MCF 10A (cell line): ENCODE measurements around the gene STN1. TPM values are rescaled to one million over a fixed set of nuclear protein-coding genes. Genes with fewer than 3 reads are reported as not detected.

Experiments used
- BruUV-seq: library from RNA; stranded (reverse); fragments of 400-500 nt; replicated peaks from 2 replicates; lab custom pipeline; 2021; lab: Mats Ljungman, UMichigan
- CTCF ChIA-PET: fragments of 300-600 bp; sonication (Branson Sonifier 250); formaldehyde crosslinking; extraction: SDS; loops from one replicate; lab custom pipeline; 2021; ENCODE audit warnings: antibody characterized with exemption, inconsistent platforms; lab: Yijun Ruan, JAX
- POLR2A ChIA-PET: fragments of 300-600, 350-650 bp; sonication (Branson Sonifier 250); formaldehyde crosslinking; extraction: SDS; loops from one replicate; lab custom pipeline; 2020; ENCODE audit warnings: antibody characterized with exemption, inconsistent platforms; lab: Yijun Ruan, JAX
- DNase-seq: peaks from one replicate; pipeline ENCODE4 v3.0.0-alpha.2; 2018; ENCODE audit not compliant: unreplicated experiment
- H3K27ac Mint-ChIP-seq: one replicate; pipeline ENCODE4 v1.8.0; 2022; ENCODE audit warnings: mild to moderate bottlenecking, low read depth, mixed read lengths; ENCODE audit not compliant: unreplicated experiment
- H3K27me3 Mint-ChIP-seq: one replicate; pipeline ENCODE4 v1.8.0; 2022; ENCODE audit warnings: mixed read lengths; ENCODE audit not compliant: insufficient read depth, unreplicated experiment
- H3K36me3 Mint-ChIP-seq: one replicate; pipeline ENCODE4 v1.8.0; 2022; ENCODE audit warnings: mild to moderate bottlenecking, moderate library complexity, mixed read lengths; ENCODE audit not compliant: insufficient read depth, unreplicated experiment
- H3K4me1 Mint-ChIP-seq: one replicate; pipeline ENCODE4 v1.8.0; 2022; ENCODE audit warnings: mixed read lengths; ENCODE audit not compliant: insufficient read depth, unreplicated experiment
- H3K4me3 Mint-ChIP-seq: one replicate; pipeline ENCODE4 v1.8.0; 2022; ENCODE audit warnings: mild to moderate bottlenecking, moderate library complexity, mixed read lengths; ENCODE audit not compliant: unreplicated experiment
- H3K9me3 Mint-ChIP-seq: one replicate; pipeline ENCODE4 v1.8.0; 2022; ENCODE audit warnings: mixed read lengths; ENCODE audit not compliant: unreplicated experiment
- CTCF ChIP-seq: fragments of 200-600 bp; IDR thresholded peaks from one replicate; pipeline ENCODE4 v1.8.0; 2022; ENCODE audit warnings: antibody characterized with exemption, mild to moderate bottlenecking; ENCODE audit not compliant: unreplicated experiment
- intact Hi-C: fragments of 100-400 bp; cut with micrococcal nuclease; formaldehyde crosslinking; loops from 2 replicates; pipeline ENCODE4 v1.14.1; 2022
- total RNA-seq: library from RNA; stranded (reverse); gene quantifications from 2 replicates; pipeline ENCODE4 v1.2.3, GENCODE V29; 2022

STN1 gene
- total RNA-seq, 1 experiment from 2014 or later: 46.7 TPM

GRCh38 chr10:103951183-103951582, 33.2 kb upstream of the STN1 start:
- peaks cover 6% of the 10 kb centered on the region for H3K9me3 Mint-ChIP-seq
- no peaks in the 10 kb centered on the region for H3K27me3 Mint-ChIP-seq
- H3K4me3 Mint-ChIP-seq: no peak overlapping the region
- no peaks in the 10 kb centered on the region for H3K36me3 Mint-ChIP-seq
- ChIA-PET CTCF (no interaction called here), POLR2A (interaction anchor here (1.6 kb wide), 1 partner anchor 9 kb away, joined by 4 read pairs; no protein-coding TSS in a partner anchor)
- no peak for DNase-seq
- no peak overlapping the region for H3K27ac Mint-ChIP-seq
- no peak for TF ChIP-seq CTCF
- intact Hi-C loops: no loop called here
- BruUV-seq: no TSS peak
- no peaks in the 10 kb centered on the region for H3K4me1 Mint-ChIP-seq

GRCh38 chr10:103949728-103950127, 31.7 kb upstream of the STN1 start:
- H3K4me3 Mint-ChIP-seq: no peak overlapping the region
- ChIA-PET POLR2A (no interaction called here), CTCF (no interaction called here)
- DNase-seq: no peak
- H3K4me1 Mint-ChIP-seq: no peaks in the 10 kb centered on the region
- TF ChIP-seq CTCF: no peak
- BruUV-seq: no TSS peak
- no peak overlapping the region for H3K27ac Mint-ChIP-seq
- no peaks in the 10 kb centered on the region for H3K36me3 Mint-ChIP-seq
- intact Hi-C loops: no loop called here
- no peaks in the 10 kb centered on the region for H3K27me3 Mint-ChIP-seq
- peaks cover 6% of the 10 kb centered on the region for H3K9me3 Mint-ChIP-seq

DNA sequence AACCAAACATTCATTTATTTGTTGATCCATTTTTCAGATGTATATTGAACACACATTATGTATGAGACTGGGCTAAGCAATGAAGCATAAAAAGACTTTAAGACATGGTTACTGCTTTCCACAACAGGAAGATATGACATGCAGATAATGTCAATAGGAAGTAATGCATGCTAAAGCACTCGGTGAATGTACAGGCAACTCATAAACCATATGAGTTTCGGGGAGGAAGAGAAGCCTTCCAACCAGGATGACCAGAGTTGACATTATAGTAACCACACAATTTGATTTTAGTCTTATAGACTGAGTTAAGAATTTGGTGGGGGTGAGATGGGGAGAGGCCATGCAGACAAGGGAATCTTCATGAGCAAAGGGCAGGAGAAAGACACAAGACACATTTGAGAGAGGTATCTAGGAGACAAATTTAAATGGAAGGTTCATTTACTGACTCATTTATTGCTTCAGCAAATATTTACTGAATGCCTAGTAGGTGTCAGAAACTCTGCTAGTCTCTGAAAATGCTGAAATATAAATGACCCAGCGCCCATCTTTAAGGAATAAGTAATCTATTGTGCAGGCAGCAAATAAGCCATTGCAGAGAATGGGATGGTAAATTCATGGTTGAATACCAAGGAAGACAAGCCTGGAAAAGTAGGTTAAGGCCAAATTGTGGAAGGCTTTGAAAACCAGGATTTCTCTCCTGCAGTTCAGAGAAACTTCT, 30.0 kb upstream of the STN1 start:
- ChIA-PET CTCF (no interaction called here), POLR2A (no interaction called here)
- Mint-ChIP-seq H3K27ac (no peak overlapping the region), H3K9me3 (no peaks in the 10 kb centered on the region), H3K4me1 (no peaks in the 10 kb centered on the region), H3K36me3 (no peaks in the 10 kb centered on the region), H3K27me3 (no peaks in the 10 kb centered on the region), H3K4me3 (no peak overlapping the region)
- BruUV-seq: no TSS peak
- no peak for TF ChIP-seq CTCF
- intact Hi-C loops: no loop called here
- no peak for DNase-seq

GRCh38 chr10:103942866-103943265, 24.9 kb upstream of the STN1 start:
- H3K9me3 Mint-ChIP-seq: no peaks in the 10 kb centered on the region
- no peak overlapping the region for H3K4me3 Mint-ChIP-seq
- peak overlapping the region; percentile 37 for H3K27ac Mint-ChIP-seq
- intact Hi-C loops: no loop called here
- ChIA-PET CTCF (interaction anchor here (0.6 to 1.0 kb wide), 2 partner anchors 9 to 35 kb away, joined by 3 read pairs; no protein-coding TSS in a partner anchor), POLR2A (interaction anchor here (0.6 to 2.5 kb wide), 10 partner anchors 10 to 241 kb away, joined by 3 to 16 read pairs (median 6); partner anchors contain the start of gene STN1)
- H3K27me3 Mint-ChIP-seq: no peaks in the 10 kb centered on the region
- no peak for DNase-seq
- no peak for TF ChIP-seq CTCF
- H3K4me1 Mint-ChIP-seq: peaks cover 11% of the 10 kb centered on the region
- no TSS peak for BruUV-seq
- H3K36me3 Mint-ChIP-seq: no peaks in the 10 kb centered on the region
